Astrocyte of the spinal cord (primary cell): Measurements from ENCODE around the gene FGF14.
"Not testable (repeated sequence)": the region's sequence is repeated elsewhere in the genome, so short reads cannot be mapped to it uniquely, and the experiment has no call there.

Experiments used
- DNase-seq: peaks from one replicate; pipeline ENCODE4 v3.0.0; 2011; ENCODE audit warnings: low read depth, low spot score
- H3K4me3 ChIP-seq: 2 replicates; pipeline ENCODE4 v1.5.1; 2011; ENCODE audit warnings: low read depth, mild to moderate bottlenecking, low read length, moderate library complexity
- CTCF ChIP-seq: IDR thresholded peaks from 2 replicates; pipeline ENCODE4 v1.5.1; 2012; ENCODE audit warnings: low read depth, mild to moderate bottlenecking, low read length, inconsistent platforms
- in situ Hi-C: cut with HindIII; loops from 2 replicates; pipeline ENCODE4 v1.10.0; 2017; ENCODE audit warnings: low sequenced_read_pairs

The FGF14 gene

GRCh38 chr13:102012299-102013293 is 389.3 kb downstream of the FGF14 start:
- TF ChIP-seq CTCF: no peak
- in situ Hi-C loops: no loop called here
- DNase-seq: no peak
- no peak overlapping the region for H3K4me3 ChIP-seq

- DNase-seq, in situ Hi-C loops, H3K4me3 ChIP-seq: not testable (repeated sequence)
These were observed 390.4 kb downstream of the FGF14 start for GRCh38 chr13:102011455-102011854.

GRCh38 chr13:102003848-102004570 is 397.8 kb downstream of the FGF14 start:
- no peak overlapping the region for H3K4me3 ChIP-seq
- DNase-seq: peak; percentile 73
- in situ Hi-C loops: no loop called here
- no peak for TF ChIP-seq CTCF

- no peak overlapping the region for H3K4me3 ChIP-seq
- DNase-seq: peak; percentile 35
- no peak for TF ChIP-seq CTCF
- in situ Hi-C loops: no loop called here
These were observed 399.6 kb downstream of the FGF14 start for GRCh38 chr13:102002287-102002686.

GRCh38 chr13:102000764-102001163 is 401.1 kb downstream of the FGF14 start:
- no peak overlapping the region for H3K4me3 ChIP-seq
- TF ChIP-seq CTCF: no peak
- no peak for DNase-seq
- in situ Hi-C loops: no loop called here

- no peak for DNase-seq
- in situ Hi-C loops: no loop called here
- TF ChIP-seq CTCF: no peak
- no peak overlapping the region for H3K4me3 ChIP-seq
These were observed 403.7 kb downstream of the FGF14 start for GRCh38 chr13:101998129-101998528.

- H3K4me3 ChIP-seq: no peak overlapping the region
- no peak for DNase-seq
- TF ChIP-seq CTCF: no peak
- in situ Hi-C loops: no loop called here
These were observed 404.9 kb downstream of the FGF14 start for GRCh38 chr13:101996954-101997353.
